K562 (cell line): ENCODE measurements around the gene EIF1B. TPM values are rescaled to one million over a fixed set of nuclear protein-coding genes. Genes with fewer than 3 reads are reported as not detected.

Experiments
- ARNT ChIP-seq, 2 experiments: fragments of 450-650 bp; IDR thresholded peaks; 2 replicates each; pipeline ENCODE4 v1.6.1; 2016; ENCODE audit warnings: mild to moderate bottlenecking in 1 of 2
- CBX8 ChIP-seq: fragments of 200-600 bp; sonication (generic); IDR thresholded peaks from 2 replicates; pipeline ENCODE4 v1.6.1; 2012; ENCODE audit warnings: borderline replicate concordance, mixed run types, low read depth, mild to moderate bottlenecking, moderate library complexity, mixed read lengths, low read length, control low read depth, inconsistent platforms; ENCODE audit not compliant: poor library complexity, severe bottlenecking; ENCODE audit errors: extremely low read depth
- CHD2 ChIP-seq: IDR thresholded peaks from 2 replicates; pipeline ENCODE4 v1.6.1; 2011; ENCODE audit warnings: low read depth, low read length
- ELF2 ChIP-seq: fragments of 250-450 bp; sonication (Bioruptor Pico); IDR thresholded peaks from 2 replicates; pipeline ENCODE4 v1.5.0; 2021; ENCODE audit warnings: mild to moderate bottlenecking
- HMG20B ChIP-seq: fragments of 250-450 bp; sonication (Bioruptor Pico); IDR thresholded peaks from 2 replicates; pipeline ENCODE4 v1.5.0; 2021; ENCODE audit warnings: mild to moderate bottlenecking
- NR2C2 ChIP-seq, 2 experiments: fragments of 200-800 bp in 1 of 2; sonication (Bioruptor generic) in 1 of 2; sonication (generic) in 1 of 2; formaldehyde crosslinking in 1 of 2; IDR thresholded peaks; 2 replicates each; pipeline versions ENCODE4 v1.6.1 to v1.8.0; 2016 to 2022; ENCODE audit warnings: mild to moderate bottlenecking in 1 of 2, missing compliant biosample characterization in 1 of 2, missing genetic modification characterization in 1 of 2, missing genetic modification reagents in 1 of 2
- PCBP1 ChIP-seq: fragments of 200-400 bp; formaldehyde crosslinking; IDR thresholded peaks from 2 replicates; pipeline ENCODE4 v1.6.1; 2018; ENCODE audit warnings: mild to moderate bottlenecking, low read depth, low read length; ENCODE audit not compliant: poor library complexity, severe bottlenecking
- PCBP2 ChIP-seq: fragments of 200-400 bp; formaldehyde crosslinking; IDR thresholded peaks from 2 replicates; pipeline ENCODE4 v1.6.1; 2018; ENCODE audit warnings: low read length, low read depth, mild to moderate bottlenecking, moderate library complexity; ENCODE audit not compliant: poor library complexity, severe bottlenecking
- POLR2G ChIP-seq: fragments of 200-400 bp; formaldehyde crosslinking; IDR thresholded peaks from 2 replicates; pipeline ENCODE4 v1.6.1; 2017; ENCODE audit warnings: low read depth, mild to moderate bottlenecking, antibody characterized with exemption, low read length, moderate library complexity
- RBBP5 ChIP-seq: fragments of 200-600 bp; sonication (generic); IDR thresholded peaks from 2 replicates; pipeline ENCODE4 v1.6.1; 2012; ENCODE audit warnings: borderline replicate concordance, mild to moderate bottlenecking, low read length, control low read depth, inconsistent platforms; ENCODE audit not compliant: insufficient read depth, poor library complexity, severe bottlenecking
- RUNX1 ChIP-seq: sonication (generic); IDR thresholded peaks from 2 replicates; pipeline ENCODE4 v1.6.1; 2016; ENCODE audit warnings: antibody characterized with exemption, low read depth
- STAT6 ChIP-seq: sonication (generic); formaldehyde crosslinking; IDR thresholded peaks from 2 replicates; pipeline ENCODE4 v1.8.1; 2023; ENCODE audit warnings: mild to moderate bottlenecking, missing genetic modification reagents
- TRIM28 ChIP-seq: fragments of 450-650 bp; IDR thresholded peaks from 2 replicates; pipeline ENCODE4 v1.6.1; 2017
- ZBTB11 ChIP-seq, 3 experiments: fragments of 200-800 bp in 1 of 3; fragments of 250-450 bp in 1 of 3; fragments of 450-650 bp in 1 of 3; sonication (Bioruptor Pico) in 1 of 3; sonication (Bioruptor generic) in 1 of 3; formaldehyde crosslinking in 1 of 3; IDR thresholded peaks; 2 replicates each; pipeline versions ENCODE4 v1.6.1 to v1.8.0; 2016 to 2022; ENCODE audit warnings: mild to moderate bottlenecking in 2 of 3, missing genetic modification characterization in 2 of 3, missing compliant biosample characterization in 1 of 3, moderate library complexity in 1 of 3
- ZBTB7A ChIP-seq: IDR thresholded peaks from 2 replicates; pipeline ENCODE4 v1.6.1; 2011; ENCODE audit warnings: low read depth, mild to moderate bottlenecking, low read length, moderate library complexity, borderline replicate concordance; ENCODE audit not compliant: control insufficient read depth
- ZFP36 ChIP-seq: fragments of 150-350 bp; IDR thresholded peaks from 2 replicates; pipeline ENCODE4 v1.6.1; 2018; ENCODE audit warnings: low read length, low read depth; ENCODE audit not compliant: partially characterized antibody
- ZNF445 ChIP-seq: fragments of 250-450 bp; sonication (Bioruptor Pico); IDR thresholded peaks from 2 replicates; pipeline ENCODE4 v1.4.0; 2020; ENCODE audit warnings: low read depth, mild to moderate bottlenecking, moderate library complexity
- polyA plus RNA-seq, 8 experiments: library from polyadenylated mRNA; depleted of rRNA in 4 of 8; stranded (reverse) in 5 of 8; unstranded in 3 of 8; fragments of >200 nt; fragmentation: Nextera tagmentation in 2 of 8; fragmentation: Illumina TruSeq in 1 of 8; extraction: Ambion mirVana in 2 of 8; extraction: Trizol in 1 of 8; gene quantifications; 2 replicates each; pipeline versions ENCODE4 v1.2.1 to v1.2.3, GENCODE V29; 2011 to 2014; ENCODE audit warnings: inconsistent platforms in 1 of 8, missing spikeins in 1 of 8
- total RNA-seq, 7 experiments: library from RNA; depleted of rRNA in 6 of 7; stranded (reverse); fragments of >200 nt in 6 of 7; fragmentation: Illumina TruSeq in 2 of 7; extraction: Trizol in 2 of 7; gene quantifications; 2 replicates each; pipeline versions ENCODE4 v1.2.1 to v1.2.3, GENCODE V29; 2011 to 2021; ENCODE audit warnings: low replicate concordance in 1 of 7
- TF ChIP-seq, protein P1 (sequence below): sonication (generic); formaldehyde crosslinking; IDR thresholded peaks from 2 replicates; pipeline ENCODE4 v1.8.1; 2023; ENCODE audit warnings: mild to moderate bottlenecking, missing genetic modification reagents

The EIF1B gene
- total and polyA plus RNA-seq, 9 of the 15 experiments (the other 6 are each of a cell fraction or from before 2014, with no cell fraction given), result 18.1 to 184 (median 78.9) TPM

GRCh38 chr3:40309925-40310695 is 603 bp downstream of the EIF1B start (continued):
- TF ChIP-seq, protein P1, sequence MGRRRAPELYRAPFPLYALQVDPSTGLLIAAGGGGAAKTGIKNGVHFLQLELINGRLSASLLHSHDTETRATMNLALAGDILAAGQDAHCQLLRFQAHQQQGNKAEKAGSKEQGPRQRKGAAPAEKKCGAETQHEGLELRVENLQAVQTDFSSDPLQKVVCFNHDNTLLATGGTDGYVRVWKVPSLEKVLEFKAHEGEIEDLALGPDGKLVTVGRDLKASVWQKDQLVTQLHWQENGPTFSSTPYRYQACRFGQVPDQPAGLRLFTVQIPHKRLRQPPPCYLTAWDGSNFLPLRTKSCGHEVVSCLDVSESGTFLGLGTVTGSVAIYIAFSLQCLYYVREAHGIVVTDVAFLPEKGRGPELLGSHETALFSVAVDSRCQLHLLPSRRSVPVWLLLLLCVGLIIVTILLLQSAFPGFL (CRISPR knock-in tag), result 0 out of 2 replicates have a peak, but pooled peaks have one; percentile 89
- TF ChIP-seq ZFP36 (no peak), ZNF445 (CRISPR knock-in tag) (no peak), ZBTB11 (CRISPR knock-in tag; IDR thresholded peaks at IDR 0.05) (peak in 1 of 3 experiments; percentile 14; a peak in 1 of 6 replicates), STAT6 (no peak; the same call in 1 of the 2 replicates), POLR2G (peak; percentile 83), RUNX1 (no peak), PCBP2 (no peak), HMG20B (CRISPR knock-in tag) (no peak; the same call in 1 of the 2 replicates), RBBP5 (peak; percentile 41), TRIM28 (no peak), CBX8 (no peak), ELF2 (CRISPR knock-in tag) (0 out of 2 replicates have a peak, but pooled peaks have one; percentile 8), NR2C2 (CRISPR knock-in tag; IDR thresholded peaks at IDR 0.05) (no peak), NR2C2 (tag; IDR thresholded peaks at IDR 0.05) (no peak), ZBTB7A (peak; percentile 95), PCBP1 (peak; percentile 49), ARNT (IDR thresholded peaks at IDR 0.05) (peak in 1 of 2 experiments; percentile 24; a peak in 1 of 4 replicates), CHD2 (0 out of 2 replicates have a peak, but pooled peaks have one; percentile 6)
